ENCODE measurements around the gene PDPN.
A peak's percentile ranks its signal among the peaks of the same experiment; 100 is the strongest.

The PDPN gene

DNA sequence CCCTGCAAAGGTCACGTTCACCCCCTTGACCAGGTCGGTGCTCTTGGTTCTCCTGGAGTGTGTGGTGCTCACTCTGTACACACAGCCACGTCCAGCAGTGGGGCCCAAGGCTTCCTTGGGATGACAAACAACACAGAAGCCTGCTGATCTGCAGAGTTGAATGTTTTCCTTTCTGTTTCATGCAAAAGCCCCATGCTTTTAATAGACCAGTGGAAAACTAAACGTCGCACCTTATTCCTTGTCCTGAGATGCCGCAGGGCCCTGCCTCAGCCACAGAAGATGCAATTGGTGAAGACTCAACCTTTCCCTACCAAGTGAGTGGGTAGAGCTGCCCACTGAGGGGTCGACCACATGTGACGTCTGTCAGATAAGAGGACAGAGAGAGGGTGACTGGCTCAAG lies 5.8 kb upstream of the PDPN start:
- no peak for DNase-seq (ENCODE audit: low spot score)

DNA sequence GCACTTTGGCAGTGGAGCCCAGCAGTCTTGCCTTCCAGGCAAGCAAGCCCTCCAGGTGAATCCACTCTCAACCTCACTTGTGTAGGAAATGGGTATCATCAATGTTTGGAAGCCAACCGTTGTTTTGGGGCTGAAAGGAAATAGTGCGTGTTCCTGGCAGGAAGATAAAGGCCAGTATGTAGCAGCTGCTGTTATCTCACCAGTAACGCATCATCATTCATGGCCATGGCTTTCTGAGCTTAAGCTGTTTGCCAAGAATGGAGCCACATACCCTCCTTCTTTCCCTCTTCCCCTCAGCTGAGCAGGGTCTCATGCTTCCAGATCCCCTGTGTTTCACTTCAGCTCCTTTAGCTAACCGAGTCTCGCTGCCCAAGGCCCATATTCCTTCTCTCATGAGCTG lies 2.2 kb upstream of the PDPN start:
- no peak for DNase-seq (ENCODE audit: low spot score)

DNA sequence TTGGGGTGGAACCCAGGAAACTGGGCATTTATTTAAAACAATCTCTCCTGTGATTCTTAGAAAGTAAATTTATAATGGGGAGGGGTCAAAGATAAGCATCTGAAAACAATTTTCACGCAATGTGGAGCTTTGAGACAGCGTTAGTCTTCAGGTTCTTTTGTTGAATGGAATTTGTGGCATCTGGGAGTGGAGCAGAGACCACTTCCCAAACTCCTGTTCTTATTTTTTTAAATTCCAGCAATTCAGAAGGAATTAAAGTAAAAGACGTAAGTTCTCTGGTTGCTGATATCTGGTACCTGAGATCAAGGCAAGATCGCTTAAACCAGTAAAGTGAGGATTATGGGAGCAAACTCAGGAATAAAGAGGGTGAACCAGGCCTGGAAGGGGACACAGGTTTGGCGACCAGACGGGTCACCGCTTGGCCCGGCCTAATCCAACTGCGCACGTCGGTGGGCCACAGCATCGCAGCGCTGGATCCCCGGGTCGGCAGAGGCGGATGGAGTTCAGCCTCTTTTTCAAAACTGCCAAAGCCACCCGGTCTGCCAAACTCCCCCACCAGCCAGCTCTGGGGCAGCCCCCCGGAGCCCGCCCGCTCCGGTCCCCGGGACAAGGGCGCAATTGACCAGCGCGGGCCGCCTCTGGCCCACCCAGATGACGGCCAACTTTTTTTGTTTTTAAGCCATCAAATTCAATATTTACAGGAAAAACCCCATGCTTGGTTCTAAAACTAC lies 754 bp upstream of the PDPN start:
- DNase-seq (ENCODE audit: low spot score), result peak; percentile 58

DNA sequence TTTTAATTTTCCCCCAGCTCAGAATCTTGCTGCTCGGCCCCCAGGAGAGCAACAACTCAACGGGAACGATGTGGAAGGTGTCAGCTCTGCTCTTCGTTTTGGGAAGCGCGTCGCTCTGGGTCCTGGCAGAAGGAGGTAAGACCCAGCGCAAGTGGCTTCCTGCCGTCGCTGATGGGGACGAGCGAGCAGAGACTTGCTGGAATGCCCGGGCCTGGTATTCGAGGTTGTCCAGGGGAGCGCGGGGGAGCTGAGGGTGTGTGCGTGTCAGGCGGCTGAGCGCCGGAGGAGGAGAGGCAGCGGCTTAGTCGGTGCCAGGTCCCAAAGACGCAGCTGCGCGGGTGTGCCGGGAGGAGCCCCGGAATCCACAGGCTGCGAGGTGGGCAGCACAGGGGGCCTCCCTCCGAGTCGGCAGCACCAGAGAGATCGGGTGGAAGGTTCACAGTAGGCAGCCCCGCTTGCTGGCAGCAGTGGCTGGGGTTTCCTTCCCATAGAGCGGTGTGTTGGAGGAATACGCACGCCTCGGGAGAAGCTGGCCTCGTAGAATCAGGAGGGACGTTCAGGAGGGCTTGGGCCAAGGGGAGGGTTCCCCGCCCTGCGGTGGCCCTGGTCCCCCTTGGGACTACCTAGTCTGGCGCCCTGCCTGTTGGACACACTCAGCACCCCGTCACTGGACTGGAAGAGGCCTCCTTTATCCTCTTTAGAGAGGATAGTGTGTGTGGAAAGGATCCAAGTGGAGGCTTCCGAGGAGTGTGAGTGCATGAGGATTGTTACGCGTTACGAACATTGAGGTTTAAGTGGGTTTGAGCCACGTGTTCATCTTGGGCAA lies 547 bp downstream of the PDPN start:
- peak; percentile 77 for DNase-seq (ENCODE audit: low spot score)

DNA sequence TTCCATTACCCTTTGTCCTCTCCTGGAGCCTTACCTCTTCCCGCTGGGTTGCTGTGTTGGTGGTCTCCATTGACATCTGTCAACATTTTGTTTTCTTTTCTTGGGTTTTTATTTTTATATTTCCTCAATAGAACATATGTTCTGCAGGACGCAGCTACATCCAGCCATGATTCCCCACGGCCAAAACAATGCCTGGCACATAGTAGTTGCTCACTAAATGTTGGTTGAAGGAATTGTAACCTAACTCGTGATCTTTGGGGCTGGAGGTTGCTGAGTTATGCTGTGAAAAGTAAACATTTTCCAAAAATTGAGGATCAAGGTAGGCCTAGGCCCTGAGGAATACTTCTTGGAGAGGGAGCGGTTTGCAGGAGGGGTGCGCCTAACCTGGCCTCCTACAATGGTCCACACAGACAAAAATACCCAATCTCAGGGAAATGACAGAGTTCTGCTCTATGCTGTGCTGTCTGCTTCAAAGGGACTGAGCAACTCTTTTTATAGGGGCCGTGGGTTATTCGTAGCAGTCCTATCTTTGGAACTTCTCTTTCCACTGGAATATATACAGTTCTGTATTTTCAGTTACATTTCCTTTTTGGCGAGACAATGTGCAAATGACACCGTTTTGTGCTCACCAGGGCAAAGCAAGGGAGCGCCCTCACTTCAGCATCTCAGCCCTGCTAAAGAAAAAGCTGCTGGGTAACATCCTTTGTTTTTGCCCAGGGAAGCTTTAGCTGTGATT lies 1.4 kb downstream of the PDPN start:
- no peak for DNase-seq (ENCODE audit: low spot score)

DNA sequence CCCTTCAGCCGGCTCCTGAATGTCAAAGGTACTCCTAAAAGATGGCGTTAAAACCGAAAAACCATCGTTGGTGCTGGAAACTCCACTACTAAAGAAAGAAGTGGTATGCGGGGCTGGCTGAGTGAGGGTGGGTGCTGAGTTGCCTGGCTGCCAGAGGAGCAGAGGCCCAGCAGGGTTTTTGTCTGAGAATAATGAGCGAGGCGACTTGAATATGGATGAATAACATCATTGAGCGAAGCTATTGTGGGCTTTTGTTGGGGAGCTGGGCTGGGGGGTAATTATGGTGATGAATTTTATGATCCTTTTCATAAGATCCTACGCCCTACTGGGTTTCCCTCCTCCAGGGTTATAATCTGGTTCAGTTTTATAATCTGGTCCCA lies 2.0 kb downstream of the PDPN start:
- no peak for DNase-seq (ENCODE audit: low spot score)

DNA sequence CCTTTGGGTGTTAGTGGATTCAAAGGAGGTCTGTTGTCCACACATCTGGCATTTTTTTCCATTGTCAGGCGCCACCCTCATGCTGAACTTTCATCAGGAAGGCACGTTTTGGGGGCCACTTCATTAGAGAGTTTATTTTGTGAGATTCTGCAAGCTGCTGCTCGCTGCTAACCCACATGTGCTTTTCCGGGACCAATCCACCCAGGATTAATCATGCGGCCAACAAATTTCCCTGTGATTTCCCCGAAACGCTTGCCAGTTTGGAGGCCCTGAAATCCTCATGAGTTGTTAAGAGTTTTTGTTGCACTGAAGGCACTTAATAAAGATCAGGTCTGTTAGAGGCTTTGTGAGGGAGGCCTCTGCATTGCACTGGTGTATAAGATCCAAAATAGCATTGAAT lies 2.4 kb downstream of the PDPN start:
- DNase-seq (ENCODE audit: low spot score), result no peak

DNA sequence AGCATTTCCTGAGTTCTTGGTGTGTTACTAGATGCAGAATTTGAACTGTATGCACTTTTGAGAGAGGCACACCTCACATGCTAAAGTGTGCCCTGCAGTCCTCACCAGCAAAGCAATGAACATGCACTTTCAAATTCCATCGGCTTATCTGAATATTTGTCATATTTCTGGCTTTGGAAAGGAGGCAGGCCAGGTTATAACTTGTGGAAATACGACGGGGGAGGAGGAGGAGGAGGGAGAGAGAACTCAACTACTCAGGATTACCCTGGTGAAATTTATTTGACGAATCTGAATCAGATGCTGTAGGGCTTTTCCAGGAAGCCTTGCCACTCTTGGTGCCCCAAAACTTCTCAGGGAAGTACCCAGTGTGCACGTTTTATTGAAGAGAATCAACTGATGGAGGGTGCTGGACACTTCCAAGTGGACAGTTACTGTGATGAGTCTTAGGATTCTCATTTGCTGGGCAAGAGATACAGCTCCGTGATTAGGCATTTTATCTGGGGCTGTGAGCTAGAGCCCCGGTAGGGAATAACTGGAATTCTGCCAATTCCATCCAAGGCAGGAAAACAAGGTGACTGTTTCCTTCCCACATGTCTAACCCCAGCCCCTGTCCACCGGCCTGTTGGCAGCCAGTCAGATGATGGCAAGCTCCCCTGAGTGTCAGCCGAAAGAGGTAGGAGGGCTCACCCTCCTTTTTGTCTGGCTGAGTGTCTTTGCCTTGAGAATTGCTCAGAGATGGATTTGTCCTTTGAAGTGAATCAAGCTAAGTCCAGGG lies 3.8 kb downstream of the PDPN start:
- no peak for DNase-seq (ENCODE audit: low spot score)

DNA sequence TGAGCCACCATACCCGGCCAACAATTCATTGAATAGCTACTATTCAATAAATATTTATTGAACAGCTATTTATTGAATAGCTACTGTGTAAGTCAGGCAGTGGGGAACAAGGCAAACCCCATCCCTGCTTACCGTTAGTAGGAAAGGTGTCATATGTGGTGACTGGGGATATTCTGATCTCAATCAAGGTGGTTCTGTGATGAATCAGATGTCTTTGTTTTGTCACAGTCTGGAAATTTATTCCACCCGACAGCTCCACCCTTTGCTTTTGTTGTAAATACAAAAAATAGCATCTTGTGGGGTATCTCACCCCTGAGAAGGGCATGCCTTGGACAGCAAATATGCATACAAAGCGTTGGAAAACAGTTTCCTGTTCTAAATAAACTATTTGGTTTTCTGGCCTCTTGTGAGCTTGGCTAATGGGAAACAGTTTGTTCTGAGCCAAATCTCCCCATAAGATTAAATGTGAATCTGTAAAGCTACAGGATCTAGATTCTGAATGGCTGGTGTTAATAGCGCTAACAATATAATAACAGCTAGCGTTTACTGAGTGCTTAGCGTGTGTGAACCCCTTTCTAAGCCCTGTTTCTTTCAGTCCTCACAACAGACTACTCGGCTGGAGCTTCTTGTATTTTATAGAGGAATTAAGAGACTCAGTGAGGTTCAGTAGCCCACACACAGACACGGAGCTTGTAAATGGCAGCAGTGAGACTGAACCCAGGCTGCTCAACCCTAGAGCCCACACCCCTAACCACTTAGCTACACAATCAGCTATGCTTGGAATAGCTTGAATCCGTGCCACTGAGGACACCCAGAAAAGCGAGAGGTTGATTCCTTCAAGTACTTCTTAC lies 5.5 kb downstream of the PDPN start:
- DNase-seq (ENCODE audit: low spot score), result no peak

DNA sequence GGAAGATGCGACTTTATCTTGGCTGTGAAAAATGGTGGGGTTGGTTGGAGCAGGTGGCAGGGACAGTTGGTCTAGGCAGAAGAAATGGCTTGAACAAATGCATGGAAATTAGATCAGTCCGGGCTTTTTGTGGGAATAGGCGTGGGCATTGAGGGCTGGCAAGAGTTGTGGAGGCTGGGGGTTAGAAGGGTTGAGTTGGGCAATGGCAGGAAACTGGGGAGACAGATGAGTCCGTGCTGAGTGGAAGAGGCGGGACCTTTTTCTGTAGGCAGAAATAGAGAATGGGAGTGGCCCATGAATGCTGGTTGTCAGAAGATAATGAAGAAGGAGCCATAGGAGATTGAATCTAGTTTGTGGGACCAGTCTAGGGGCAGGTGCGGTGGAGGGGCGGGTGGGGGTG lies 6.9 kb downstream of the PDPN start:
- DNase-seq (ENCODE audit: low spot score), result no peak

DNA sequence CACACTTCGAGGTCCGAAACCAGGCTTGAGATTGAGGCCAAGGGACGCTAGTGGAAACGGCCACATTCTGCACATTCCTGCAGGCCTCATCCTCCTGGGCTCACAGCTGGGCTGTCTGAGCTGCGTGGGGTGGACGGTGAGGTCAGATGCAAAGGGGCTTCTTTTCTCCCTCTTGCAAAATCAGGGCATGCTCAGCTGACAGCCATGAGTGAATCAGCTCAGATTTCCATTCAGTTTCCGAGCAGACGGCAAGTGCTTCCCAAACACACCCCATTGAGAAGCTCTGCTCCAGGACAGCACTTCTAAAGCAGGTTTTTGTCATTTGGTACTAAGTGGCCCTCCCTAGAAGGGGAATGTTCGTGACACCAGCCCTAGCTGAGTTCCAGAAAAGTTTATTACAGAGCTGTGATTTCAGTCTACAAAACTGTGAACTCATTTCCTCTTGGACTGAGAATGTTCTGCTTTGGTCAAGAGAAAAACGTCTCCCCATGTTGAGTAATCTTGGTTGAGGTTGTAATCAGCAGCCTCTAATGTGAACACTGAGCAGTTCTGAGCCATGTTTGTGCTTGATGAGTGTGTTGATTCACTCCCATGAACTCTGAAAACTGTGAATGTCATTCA lies 10.0 kb downstream of the PDPN start:
- DNase-seq (ENCODE audit: low spot score), result peak; percentile 63

DNA sequence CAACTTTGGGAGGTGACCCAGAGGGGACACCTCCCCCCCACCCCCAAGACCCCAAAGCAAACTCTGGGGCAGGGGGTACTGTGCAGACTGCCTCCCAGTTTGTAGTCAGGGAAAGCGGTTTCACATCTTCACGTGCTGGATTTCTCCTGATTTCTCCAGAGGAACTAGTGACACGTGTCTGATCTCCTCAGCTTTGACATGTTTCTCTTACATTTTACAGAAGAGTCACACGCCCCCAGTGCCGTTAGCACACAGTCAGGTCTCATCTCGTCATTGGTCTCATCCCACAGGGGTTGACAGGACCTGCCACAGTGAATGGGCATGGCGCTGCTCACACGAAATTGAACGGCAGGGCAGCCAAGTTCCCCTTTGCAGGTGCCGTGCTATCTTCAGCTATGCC lies 11.8 kb downstream of the PDPN start:
- DNase-seq (ENCODE audit: low spot score), result no peak

DNA sequence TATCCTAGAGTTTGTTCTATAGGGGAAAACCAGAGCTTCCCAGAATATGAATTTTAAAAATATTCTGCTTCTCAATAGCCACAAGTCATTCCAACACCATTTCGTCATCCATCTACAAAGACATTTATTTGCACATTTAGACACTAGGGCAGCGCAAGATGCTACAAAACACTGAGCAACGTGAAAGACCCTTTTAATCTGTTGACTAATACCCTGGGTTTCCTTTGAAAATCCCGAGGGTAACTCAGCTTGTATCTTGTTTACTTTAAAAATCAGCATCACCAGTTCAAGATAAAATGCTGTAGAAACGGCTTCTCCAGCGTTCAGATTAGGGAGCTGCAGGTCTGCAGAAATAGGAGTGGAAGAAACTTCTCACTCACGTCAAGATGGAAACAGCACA lies 13.5 kb downstream of the PDPN start:
- DNase-seq (ENCODE audit: low spot score), result no peak

DNA sequence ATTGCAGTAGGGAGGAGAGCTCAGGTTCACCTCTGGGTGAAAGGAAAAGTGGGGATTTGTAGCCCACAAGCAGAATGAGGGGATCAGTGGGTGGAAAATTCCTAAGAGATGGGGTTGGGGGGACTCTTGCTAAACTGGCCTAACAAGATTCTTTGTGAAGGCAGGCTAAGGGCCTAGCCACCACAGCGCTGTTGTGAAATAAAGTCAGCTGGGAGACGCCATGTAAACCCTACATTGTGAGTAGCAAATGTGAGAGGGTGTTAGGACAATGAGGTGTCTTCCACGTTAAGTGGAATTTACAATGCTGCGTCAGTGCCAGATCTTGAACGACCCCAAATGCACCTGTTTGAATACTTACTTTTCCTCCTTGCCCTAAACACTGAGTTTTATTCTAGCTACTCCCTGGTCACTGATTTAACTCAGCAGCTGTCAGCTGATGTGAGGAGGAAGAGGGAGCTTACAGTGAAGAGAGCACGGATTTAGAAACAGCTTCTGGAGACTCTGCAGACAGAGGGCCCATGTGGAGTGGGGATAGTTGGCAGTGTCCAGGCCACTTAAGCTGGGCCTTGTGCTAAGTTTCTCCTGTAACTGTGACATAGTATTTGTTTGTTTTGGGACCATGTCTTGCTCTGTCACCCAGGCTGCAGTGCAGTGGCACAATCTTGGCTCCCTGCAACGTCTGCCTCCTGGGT lies 17.3 kb downstream of the PDPN start:
- DNase-seq (ENCODE audit: low spot score), result no peak

DNA sequence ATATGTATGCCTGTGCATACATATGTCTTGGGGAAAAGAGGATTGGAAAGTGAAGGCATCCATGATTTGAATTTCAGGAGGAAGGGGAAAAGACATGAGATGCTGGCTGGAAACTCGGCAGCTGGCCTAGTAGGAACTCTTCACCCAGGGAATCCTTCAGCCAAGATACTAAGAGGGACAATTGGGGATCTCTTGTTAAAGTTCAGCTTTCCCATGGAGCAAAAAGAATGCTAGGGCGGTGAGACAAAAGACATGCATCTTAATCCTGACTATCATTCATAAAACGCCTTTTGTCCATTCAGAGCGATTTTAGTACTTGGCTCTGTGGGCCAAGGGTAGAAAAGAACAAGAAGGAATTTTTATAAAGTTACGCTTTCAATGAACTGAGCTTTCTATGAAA lies 20.5 kb downstream of the PDPN start:
- DNase-seq (ENCODE audit: low spot score), result no peak

DNA sequence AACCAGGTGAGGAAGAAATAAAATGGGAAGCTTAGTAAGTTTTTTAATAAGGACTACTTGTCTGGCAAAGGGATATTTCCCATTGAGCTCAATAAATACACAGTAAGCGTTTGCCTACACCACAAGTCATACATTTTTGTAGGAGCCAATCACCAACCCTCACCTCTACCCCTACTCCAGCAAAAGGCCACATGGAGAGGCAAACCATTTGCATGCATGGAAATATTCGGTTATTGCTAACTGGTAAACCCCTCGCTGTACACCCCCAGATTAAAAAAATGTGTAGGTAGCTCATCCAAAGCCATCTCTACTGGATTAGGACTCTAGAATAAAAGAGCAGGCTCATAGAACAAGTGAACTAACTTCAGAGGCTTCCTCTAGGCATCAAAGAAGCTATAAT lies 21.1 kb downstream of the PDPN start:
- DNase-seq (ENCODE audit: low spot score), result no peak

DNA sequence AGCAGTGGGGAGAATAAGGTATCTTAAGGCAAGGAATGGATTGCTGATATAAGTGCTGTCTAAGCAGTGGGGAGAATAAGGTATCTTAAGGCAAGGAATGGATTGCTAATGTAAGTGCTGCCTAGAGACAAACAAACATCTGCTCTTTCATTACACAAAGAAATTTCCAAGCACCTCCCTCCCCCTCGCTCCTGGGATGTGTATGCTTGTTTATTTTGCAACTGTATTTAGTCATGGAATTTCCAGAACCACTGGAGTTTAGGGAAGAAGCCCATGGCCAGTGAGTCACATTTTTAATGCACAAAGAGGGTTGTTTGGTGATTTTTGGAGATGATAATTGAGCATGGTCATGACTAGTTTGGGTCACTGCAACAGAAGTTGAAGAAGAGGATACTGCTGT lies 21.5 kb downstream of the PDPN start:
- no peak for DNase-seq (ENCODE audit: low spot score)

DNA sequence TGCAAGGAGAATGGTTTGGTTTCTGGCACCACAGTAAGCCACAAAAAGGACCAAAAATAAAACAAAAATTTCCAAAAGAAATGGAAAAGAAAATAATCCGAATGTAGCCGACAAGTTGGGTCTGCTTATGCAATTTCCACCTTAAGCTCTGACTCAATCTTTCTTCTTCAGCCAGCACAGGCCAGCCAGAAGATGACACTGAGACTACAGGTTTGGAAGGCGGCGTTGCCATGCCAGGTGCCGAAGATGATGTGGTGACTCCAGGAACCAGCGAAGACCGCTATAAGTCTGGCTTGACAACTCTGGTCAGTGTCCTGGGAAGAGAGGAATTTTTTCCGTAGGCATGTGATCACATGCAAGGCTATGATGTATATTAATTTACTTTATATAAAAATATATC lies 23.4 kb downstream of the PDPN start:
- no peak for DNase-seq (ENCODE audit: low spot score)

DNA sequence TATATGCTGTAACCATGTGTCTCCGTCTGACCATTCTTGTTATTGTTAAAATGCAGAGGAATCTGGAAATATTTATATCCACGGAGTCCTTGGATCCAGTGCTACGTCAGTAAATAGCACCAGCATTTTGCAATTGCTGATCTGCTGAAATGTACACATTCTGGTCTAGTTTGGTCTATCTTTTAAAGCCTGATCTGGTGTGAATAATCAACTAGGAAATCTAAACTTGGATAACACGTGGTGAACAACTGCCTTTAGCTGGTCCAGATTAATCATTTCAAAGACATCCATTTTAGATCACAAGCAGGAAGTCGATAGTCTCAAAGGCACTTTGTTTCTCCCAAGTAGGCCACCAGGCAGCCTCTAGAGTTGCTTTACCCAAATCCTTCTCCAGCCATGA lies 32.6 kb downstream of the PDPN start:
- DNase-seq (ENCODE audit: low spot score), result no peak

DNA sequence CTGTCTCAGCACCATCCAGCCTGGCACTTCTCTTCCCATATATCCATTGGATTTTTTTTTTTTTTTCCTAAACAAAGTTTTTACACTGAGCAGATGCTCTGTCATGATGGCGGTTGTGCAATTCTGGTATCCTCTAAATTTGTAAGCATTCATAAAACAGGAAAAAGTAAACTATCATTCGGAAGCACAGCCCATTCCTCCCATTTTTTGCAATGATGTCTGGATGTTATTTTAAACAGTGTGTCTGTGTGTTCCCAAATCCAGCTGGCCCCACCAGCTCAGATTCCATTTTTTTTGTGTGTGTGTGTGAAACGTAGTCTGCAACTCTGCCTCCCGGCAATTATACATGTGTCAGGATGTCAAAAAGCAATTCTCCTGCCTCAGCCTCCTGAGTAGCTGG lies 33.5 kb downstream of the PDPN start:
- DNase-seq (ENCODE audit: low spot score), result no peak

All from ecto neural progenitor cell (in vitro differentiated cells).